Transverse colon (tissue), 4 donors: ENCODE measurements around the gene ATP6V1C2. TPM values are rescaled to one million over a fixed set of nuclear protein-coding genes. Genes with fewer than 3 reads are reported as not detected.

ENCODE experiments used
- DNase-seq: peaks from one replicate; pipeline ENCODE4 v3.0.0-alpha.2; 2019
- H3K27ac ChIP-seq, 4 donors: fragments of 200-600 bp; sonication (generic); 2 replicates each; pipeline ENCODE4 v1.5.1; 2016 to 2018; ENCODE audit warnings: inconsistent platforms in 4 of 4
- H3K27me3 ChIP-seq: fragments of 200-600 bp; sonication (generic); 2 replicates; pipeline ENCODE4 v1.5.1; 2017; ENCODE audit warnings: inconsistent platforms
- H3K36me3 ChIP-seq, 4 donors: fragments of 200-600 bp; sonication (generic); 2 replicates each; pipeline ENCODE4 v1.5.1; 2017 to 2019; ENCODE audit warnings: inconsistent platforms in 4 of 4
- H3K4me1 ChIP-seq, 4 donors: fragments of 200-600 bp; sonication (generic); 2 replicates each; pipeline ENCODE4 v1.5.1; 2017 to 2020; ENCODE audit warnings: inconsistent platforms in 4 of 4
- H3K4me3 ChIP-seq, 4 donors: fragments of 200-600 bp; sonication (generic); 1 replicate in 1 of 4; 2 replicates in 3 of 4; pipeline versions ENCODE4 v1.5.1 to v1.6.1; 2017 to 2019; ENCODE audit warnings: inconsistent platforms in 4 of 4
- H3K9me3 ChIP-seq, 2 donors: fragments of 200-600 bp; sonication (generic); 2 replicates each; pipeline ENCODE4 v1.5.1; 2017 to 2019; ENCODE audit warnings: inconsistent platforms in 2 of 2
- EP300 ChIP-seq: sonication (generic); formaldehyde crosslinking; IDR thresholded peaks from one replicate; pipeline ENCODE4 v1.6.1; 2017; ENCODE audit warnings: antibody characterized with exemption, low read depth
- POLR2A ChIP-seq: fragments of 450-650 bp; IDR thresholded peaks from one replicate; pipeline ENCODE4 v1.6.1; 2016; ENCODE audit warnings: antibody characterized with exemption, mild to moderate bottlenecking, moderate library complexity
- POLR2AphosphoS5 ChIP-seq, 3 donors: sonication (generic); formaldehyde crosslinking; IDR thresholded peaks; one replicate each; pipeline ENCODE4 v1.6.1; 2016; ENCODE audit warnings: antibody characterized with exemption in 3 of 3
- WGBS, 2 donors: methylation state at CpG; one replicate each; pipeline ENCODE4 v1.1.5; 2018; ENCODE audit warnings: low coverage in 1 of 2; 5-methylcytosine and 5-hydroxymethylcytosine counted together
- in situ Hi-C, 4 donors: fragments of 200-750 bp; cut with MboI; loops; one replicate each; pipeline versions ENCODE4 v1.15.0 to v1.15.1; 2017; ENCODE audit warnings: low sequenced_read_pairs in 3 of 4, low pct_ligation_motif_present in 1 of 4, low pct_unique_long_range_greater_than_20kb in 1 of 4
- intact Hi-C: fragments of 100-400 bp; cut with DNase I; formaldehyde crosslinking; loops from one replicate; pipeline ENCODE4 v1.15.1; 2023; ENCODE audit warnings: low total_unique reads
- total RNA-seq, 4 donors: library from RNA; depleted of rRNA; stranded (reverse); fragments of >200 nt; gene quantifications; one replicate each; pipeline ENCODE4 v1.1.0, GENCODE V29; 2016
- TF ChIP-seq, protein P1 (sequence below), 5 experiments: fragments of 200-600 bp in 3 of 5; fragments of 450-650 bp in 2 of 5; sonication (generic) in 3 of 5; IDR thresholded peaks; 1 replicate in 2 of 5; 2 replicates in 3 of 5; pipeline ENCODE4 v1.5.1; 2016 to 2017; ENCODE audit warnings: antibody characterized with exemption in 5 of 5, inconsistent platforms in 3 of 5, mild to moderate bottlenecking in 2 of 5, moderate library complexity in 1 of 5

ATP6V1C2 gene
- total RNA-seq, 4 donors from 2014 or later = 0.48 to 43.0 (median 1.2) TPM

DNA sequence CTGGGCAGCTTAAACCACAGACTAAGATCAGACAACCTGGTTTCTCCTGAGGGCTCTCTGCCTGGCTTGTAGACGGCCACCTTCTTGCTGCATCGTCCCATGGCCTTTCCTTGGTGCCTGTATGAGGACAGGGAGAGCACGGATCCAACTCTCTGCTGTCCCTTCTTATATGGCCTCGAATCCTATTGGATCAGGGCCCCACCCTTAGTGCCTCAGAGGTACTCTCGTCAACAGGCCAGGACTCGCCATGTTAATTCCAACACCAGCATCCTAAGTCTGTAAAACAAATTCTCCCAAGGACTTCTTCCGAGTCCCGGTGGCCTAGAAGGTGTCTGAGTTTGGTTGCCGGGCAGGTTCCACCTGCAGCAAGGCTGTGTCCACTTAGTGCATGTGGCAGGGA, 40.2 kb downstream of the ATP6V1C2 start:
- 88 to 93% methylated on average over 5 to 9 of the region's 9 CpGs for WGBS, 2 donors
- H3K4me1 ChIP-seq = peaks cover 0 to 12% (median 11%) of the 10 kb centered on the region in 4 donors
- no peak overlapping the region for H3K27ac ChIP-seq
- H3K9me3 ChIP-seq = no peaks in the 10 kb centered on the region
- no peak for TF ChIP-seq EP300
- intact Hi-C loops = no loop called here
- no peaks in the 10 kb centered on the region for H3K36me3 ChIP-seq
- H3K4me3 ChIP-seq = no peak overlapping the region
- no peak for DNase-seq
- no peaks in the 10 kb centered on the region for H3K27me3 ChIP-seq
- in situ Hi-C loops = no loop called here

DNA sequence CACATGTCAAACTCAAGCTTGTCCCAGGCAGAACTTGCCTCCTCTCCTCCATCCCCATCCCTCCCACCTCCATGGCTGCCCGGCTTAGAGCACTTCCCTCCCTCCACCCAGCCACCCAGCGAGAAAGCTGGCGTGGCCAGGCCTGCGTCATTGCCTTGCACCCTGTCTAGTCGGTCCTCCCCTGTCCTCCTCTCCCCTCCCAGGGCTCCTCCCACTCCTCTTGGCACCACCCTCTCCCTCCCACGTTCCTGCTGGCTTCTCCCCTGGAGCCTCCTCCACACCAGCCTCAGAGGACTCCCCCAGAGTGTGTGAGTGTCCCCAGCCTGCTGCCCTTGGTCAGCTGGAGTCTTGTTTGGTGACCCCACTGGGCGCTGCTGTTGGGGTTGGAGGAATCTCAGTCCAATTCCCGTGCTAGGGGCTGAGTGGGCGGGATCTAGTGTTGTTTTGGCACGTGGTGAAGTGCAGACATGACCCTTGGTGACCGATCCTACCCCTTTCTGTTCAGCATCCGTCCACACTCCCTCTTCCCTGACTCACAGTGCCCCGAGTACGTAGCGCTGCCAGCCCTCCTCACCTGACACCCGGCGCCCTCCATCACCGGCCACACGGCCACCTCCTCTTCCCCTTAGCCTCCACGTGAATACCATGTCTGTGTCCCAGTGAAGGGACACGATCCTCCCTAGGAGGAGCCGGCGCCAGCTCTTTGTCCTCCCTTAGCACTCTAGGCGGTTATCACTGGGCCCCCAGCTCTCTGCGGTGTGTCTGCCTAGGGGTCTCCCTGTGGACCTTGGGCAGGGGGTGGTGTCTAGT, 41.4 kb downstream of the ATP6V1C2 start:
- H3K9me3 ChIP-seq = no peaks in the 10 kb centered on the region
- H3K4me3 ChIP-seq = no peak overlapping the region
- no peaks in the 10 kb centered on the region for H3K27me3 ChIP-seq
- WGBS, 2 donors = 59 to 60% methylated on average over 5 to 25 of the region's 25 CpGs
- H3K27ac ChIP-seq = no peak overlapping the region
- TF ChIP-seq EP300 (no peak), POLR2A (no peak), POLR2AphosphoS5 (IDR thresholded peaks at IDR 0.05) (no peak)
- TF ChIP-seq, protein P1, sequence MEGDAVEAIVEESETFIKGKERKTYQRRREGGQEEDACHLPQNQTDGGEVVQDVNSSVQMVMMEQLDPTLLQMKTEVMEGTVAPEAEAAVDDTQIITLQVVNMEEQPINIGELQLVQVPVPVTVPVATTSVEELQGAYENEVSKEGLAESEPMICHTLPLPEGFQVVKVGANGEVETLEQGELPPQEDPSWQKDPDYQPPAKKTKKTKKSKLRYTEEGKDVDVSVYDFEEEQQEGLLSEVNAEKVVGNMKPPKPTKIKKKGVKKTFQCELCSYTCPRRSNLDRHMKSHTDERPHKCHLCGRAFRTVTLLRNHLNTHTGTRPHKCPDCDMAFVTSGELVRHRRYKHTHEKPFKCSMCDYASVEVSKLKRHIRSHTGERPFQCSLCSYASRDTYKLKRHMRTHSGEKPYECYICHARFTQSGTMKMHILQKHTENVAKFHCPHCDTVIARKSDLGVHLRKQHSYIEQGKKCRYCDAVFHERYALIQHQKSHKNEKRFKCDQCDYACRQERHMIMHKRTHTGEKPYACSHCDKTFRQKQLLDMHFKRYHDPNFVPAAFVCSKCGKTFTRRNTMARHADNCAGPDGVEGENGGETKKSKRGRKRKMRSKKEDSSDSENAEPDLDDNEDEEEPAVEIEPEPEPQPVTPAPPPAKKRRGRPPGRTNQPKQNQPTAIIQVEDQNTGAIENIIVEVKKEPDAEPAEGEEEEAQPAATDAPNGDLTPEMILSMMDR (IDR thresholded peaks at IDR 0.05) = no peak
- no peaks in the 10 kb centered on the region for H3K36me3 ChIP-seq
- in situ Hi-C loops (no loop called here), intact Hi-C loops (no loop called here)
- no peak for DNase-seq
- H3K4me1 ChIP-seq = peaks cover 0 to 12% (median 6%) of the 10 kb centered on the region in 4 donors

DNA sequence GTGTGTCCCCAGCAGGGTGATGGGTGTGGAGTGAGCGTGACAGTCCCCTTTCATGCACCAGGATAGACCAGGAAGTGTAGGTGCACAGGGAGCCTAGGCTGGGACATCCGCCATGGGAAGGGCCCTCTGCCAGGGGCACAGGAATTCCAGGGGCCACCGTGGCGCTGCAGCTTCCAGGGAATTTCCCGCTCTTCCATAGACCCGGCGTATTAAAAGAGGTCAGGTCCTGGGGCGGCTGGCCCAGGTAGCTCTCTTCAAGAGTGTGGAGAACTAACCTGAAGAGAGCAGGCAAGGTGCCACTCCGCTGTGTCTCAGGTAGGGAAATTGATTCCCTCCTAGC, 42.0 kb downstream of the ATP6V1C2 start:
- no peak for TF ChIP-seq POLR2A
- TF ChIP-seq, protein P1 (IDR thresholded peaks at IDR 0.05) = no peak
- no peaks in the 10 kb centered on the region for H3K27me3 ChIP-seq
- in situ Hi-C loops (no loop called here), intact Hi-C loops (no loop called here)
- no peak for DNase-seq
- H3K36me3 ChIP-seq = no peaks in the 10 kb centered on the region
- H3K4me1 ChIP-seq = peaks cover 0 to 12% (median 4%) of the 10 kb centered on the region in 4 donors
- 92% methylated on average over 9 of the region's 9 CpGs; no CpG with 5 or more reads in 1 of the 2 donors for WGBS, 2 donors
- no peaks in the 10 kb centered on the region for H3K9me3 ChIP-seq
- H3K4me3 ChIP-seq = no peak overlapping the region
- no peak overlapping the region for H3K27ac ChIP-seq

DNA sequence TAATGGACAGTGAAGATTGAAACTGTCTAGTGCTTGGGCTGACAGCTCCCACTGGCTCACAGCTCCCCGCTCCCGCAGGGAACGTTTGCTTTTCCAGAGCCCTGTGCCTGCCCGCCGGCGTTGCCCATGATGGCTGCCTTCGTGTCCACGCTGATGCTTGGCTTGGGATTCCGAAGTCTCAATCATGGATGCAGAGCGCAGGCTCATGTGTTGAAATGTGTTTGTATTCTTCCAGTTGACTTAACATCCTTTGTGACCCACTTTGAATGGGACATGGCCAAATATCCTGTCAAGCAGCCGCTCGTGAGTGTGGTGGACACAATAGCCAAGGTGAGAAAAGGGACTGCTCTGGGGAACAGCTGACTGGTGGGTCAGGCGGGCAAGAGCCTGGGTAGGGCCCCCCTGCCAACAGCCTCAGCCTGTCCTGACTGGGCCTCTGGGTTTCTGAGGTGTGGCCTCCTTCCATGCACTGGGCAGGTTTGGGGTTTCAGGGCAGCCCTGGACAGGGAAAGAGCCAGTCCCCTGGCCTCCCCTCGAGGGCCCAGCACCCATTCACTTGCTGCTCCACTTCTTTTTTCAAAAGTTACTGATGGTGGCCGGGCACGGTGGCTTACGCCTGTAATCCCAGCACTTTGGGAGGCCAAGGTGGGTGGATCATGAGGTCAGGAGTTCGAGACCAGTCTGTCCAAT, 42.8 kb downstream of the ATP6V1C2 start:
- TF ChIP-seq POLR2AphosphoS5 (IDR thresholded peaks at IDR 0.05) (no peak), POLR2A (no peak), EP300 (no peak)
- TF ChIP-seq, protein P1 (IDR thresholded peaks at IDR 0.05) = no peak
- Histone ChIP-seq H3K36me3 (no peaks in the 10 kb centered on the region), H3K27me3 (no peaks in the 10 kb centered on the region), H3K27ac (no peak overlapping the region), H3K4me3 (no peak overlapping the region), H3K4me1 (peaks cover 0 to 8% (median 1%) of the 10 kb centered on the region in 4 donors), H3K9me3 (no peaks in the 10 kb centered on the region)
- in situ Hi-C loops = no loop called here
- DNase-seq = no peak
- intact Hi-C loops = no loop called here
- WGBS, 2 donors = 88% methylated on average over 18 of the region's 18 CpGs; no CpG with 5 or more reads in 1 of the 2 donors
